Activated naive CD8-positive, alpha-beta T cell treated with anti-CD3 and anti-CD28 coated beads, Interleukin-2, amount 10 ng/mL, durations not matched to agents 7 days and 5 days (primary cell): Measurements from ENCODE around the gene TAP1. TPM values are rescaled to one million over a fixed set of nuclear protein-coding genes. Genes with fewer than 3 reads are reported as not detected.
A peak's percentile ranks its signal among the peaks of the same experiment; 100 is the strongest.
"Not testable (repeated sequence)": the region's sequence is repeated elsewhere in the genome, so short reads cannot be mapped to it uniquely, and the experiment has no call there.

Experiments used
- ATAC-seq: fragments of 150-1000 bp; cut with Tn5 transposase; one replicate; pipeline ENCODE4 v1.10.0; 2021; ENCODE audit warnings: low read depth, moderate library complexity
- POLR2A ChIA-PET: fragments of 350-600 bp; sonication (Branson Sonifier 250); formaldehyde crosslinking; loops from one replicate; lab custom pipeline; 2021; ENCODE audit warnings: antibody characterized with exemption; lab: Charles Lee
- DNase-seq: peaks from one replicate; pipeline ENCODE4 v3.0.0; 2021
- H3K27ac Mint-ChIP-seq: one replicate; pipeline ENCODE4 v1.8.0; 2022; ENCODE audit warnings: mild to moderate bottlenecking, mixed read lengths
- H3K27me3 Mint-ChIP-seq: one replicate; pipeline ENCODE4 v1.8.0; 2022; ENCODE audit warnings: mild to moderate bottlenecking, moderate library complexity, mixed read lengths
- H3K36me3 Mint-ChIP-seq: one replicate; pipeline ENCODE4 v1.8.0; 2021; ENCODE audit warnings: mild to moderate bottlenecking, mixed read lengths
- H3K4me1 Mint-ChIP-seq: one replicate; pipeline ENCODE4 v1.8.0; 2021; ENCODE audit warnings: mixed read lengths
- H3K4me3 Mint-ChIP-seq: one replicate; pipeline ENCODE4 v1.8.0; 2022; ENCODE audit warnings: mild to moderate bottlenecking, moderate library complexity, mixed read lengths
- H3K9me3 Mint-ChIP-seq: one replicate; pipeline ENCODE4 v1.8.0; 2021; ENCODE audit warnings: mixed read lengths
- total RNA-seq, 2 experiments: library from RNA; stranded (reverse); gene quantifications; one replicate each; pipeline ENCODE4 v1.2.3, GENCODE V29; 2021

The TAP1 gene
- total RNA-seq, 2 experiments from 2014 or later, result 315 to 323 TPM

DNA sequence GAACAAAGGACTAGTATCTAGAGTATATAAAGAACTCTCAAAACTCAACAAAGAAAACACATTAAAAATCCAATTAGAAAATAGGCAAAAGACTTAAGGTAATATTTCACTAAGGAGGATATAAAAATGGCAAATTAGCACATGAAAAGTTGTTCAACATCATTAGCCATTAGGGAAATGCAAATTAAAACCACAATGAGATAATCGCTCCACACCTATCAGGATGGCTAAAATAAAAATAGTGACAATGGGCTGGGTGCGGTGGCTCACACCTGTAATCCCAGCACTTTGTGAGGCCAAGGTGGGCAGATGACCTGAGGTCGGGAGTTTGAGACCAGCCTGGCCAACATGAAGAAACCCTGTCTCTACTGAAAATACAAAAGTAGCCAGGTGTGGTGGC, 27.5 kb upstream of the TAP1 start:
- not testable (repeated sequence) for ATAC-seq, H3K9me3 Mint-ChIP-seq, H3K36me3 Mint-ChIP-seq, H3K27ac Mint-ChIP-seq, H3K4me1 Mint-ChIP-seq, DNase-seq, H3K4me3 Mint-ChIP-seq, H3K27me3 Mint-ChIP-seq
- POLR2A ChIA-PET, result interaction anchor here (1.5 kb wide), 1 partner anchor 90 kb away, joined by 5 read pairs; no protein-coding TSS in a partner anchor

DNA sequence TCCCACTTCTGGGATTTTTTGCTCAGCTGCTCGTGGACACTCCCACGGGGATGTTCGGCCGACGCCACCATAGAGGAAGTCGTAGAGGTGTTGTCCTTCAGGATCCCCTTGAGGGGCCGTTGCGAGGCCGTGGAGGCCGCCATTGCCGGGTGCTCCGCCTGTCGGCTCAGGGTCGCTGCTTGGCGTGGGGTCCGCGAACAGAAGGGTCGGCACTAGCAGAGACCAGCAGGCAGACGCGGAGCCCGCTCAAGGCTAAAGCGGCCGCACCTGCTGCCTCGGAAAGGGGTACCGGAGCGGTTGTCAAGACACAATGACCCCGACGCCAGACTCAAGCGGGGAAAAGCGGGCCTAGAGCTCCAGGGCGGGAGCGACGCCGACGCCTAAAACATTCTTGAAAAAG, 26.2 kb upstream of the TAP1 start:
- POLR2A ChIA-PET, result interaction anchor here (1.5 kb wide), 1 partner anchor 92 kb away, joined by 5 read pairs; no protein-coding TSS in a partner anchor
- peaks cover 3% of the 10 kb centered on the region for H3K4me1 Mint-ChIP-seq
- no peaks in the 10 kb centered on the region for H3K27me3 Mint-ChIP-seq
- no peak overlapping the region for H3K27ac Mint-ChIP-seq
- ATAC-seq, result no peak
- no peak for DNase-seq
- H3K4me3 Mint-ChIP-seq, result no peak overlapping the region
- H3K9me3 Mint-ChIP-seq, result no peaks in the 10 kb centered on the region
- H3K36me3 Mint-ChIP-seq, result peaks cover 6% of the 10 kb centered on the region

DNA sequence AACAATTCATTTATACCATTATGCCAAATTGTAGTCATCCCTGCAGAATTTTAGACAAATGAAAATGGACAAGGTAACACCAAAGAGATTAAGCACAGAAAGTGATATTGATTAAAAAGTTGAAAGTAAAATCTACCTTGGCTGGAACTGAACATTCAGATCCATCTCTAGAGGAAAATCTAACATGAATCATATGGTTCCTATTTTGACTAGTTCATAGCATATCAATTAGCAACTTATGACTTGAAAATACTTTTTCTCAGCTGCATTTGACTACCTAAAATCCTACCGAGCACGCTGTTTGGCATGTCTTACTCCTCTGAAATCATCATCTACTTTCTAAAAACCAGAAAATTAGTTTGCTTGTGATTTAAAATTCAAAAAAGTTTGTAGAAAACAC, 23.1 kb upstream of the TAP1 start:
- ATAC-seq, result no peak
- POLR2A ChIA-PET, result no interaction called here
- no peak for DNase-seq

DNA sequence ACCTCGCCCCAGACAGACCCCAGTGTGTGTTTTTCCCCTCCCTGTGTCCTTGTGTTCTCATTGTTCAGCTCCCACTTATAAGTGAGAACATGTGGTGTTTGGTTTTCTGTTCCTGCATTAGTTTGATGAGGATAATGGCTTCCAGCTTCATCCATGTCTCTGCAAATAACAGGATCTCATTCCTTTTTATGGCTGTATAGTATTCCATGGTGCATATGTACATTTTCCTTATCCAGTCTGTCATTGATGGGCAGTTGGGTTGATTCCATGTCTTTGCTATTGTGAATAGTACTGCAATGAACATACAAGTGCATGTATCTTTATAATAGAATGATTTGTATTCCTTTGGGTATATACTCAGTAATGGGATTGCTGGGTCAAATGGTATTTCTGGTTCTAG, 20.4 kb upstream of the TAP1 start:
- POLR2A ChIA-PET, H3K9me3 Mint-ChIP-seq, H3K27me3 Mint-ChIP-seq, H3K27ac Mint-ChIP-seq, H3K4me1 Mint-ChIP-seq, DNase-seq, H3K36me3 Mint-ChIP-seq, ATAC-seq, H3K4me3 Mint-ChIP-seq: not testable (repeated sequence)

More for the DNA sequence above, 23.1 kb upstream of the TAP1 start:
- peaks cover 1% of the 10 kb centered on the region for H3K4me1 Mint-ChIP-seq
- no peak overlapping the region for H3K27ac Mint-ChIP-seq
- H3K9me3 Mint-ChIP-seq, result peaks cover 4% of the 10 kb centered on the region
- H3K36me3 Mint-ChIP-seq, result peaks cover 6% of the 10 kb centered on the region
- H3K4me3 Mint-ChIP-seq, result no peak overlapping the region
- H3K27me3 Mint-ChIP-seq, result peaks cover 8% of the 10 kb centered on the region

DNA sequence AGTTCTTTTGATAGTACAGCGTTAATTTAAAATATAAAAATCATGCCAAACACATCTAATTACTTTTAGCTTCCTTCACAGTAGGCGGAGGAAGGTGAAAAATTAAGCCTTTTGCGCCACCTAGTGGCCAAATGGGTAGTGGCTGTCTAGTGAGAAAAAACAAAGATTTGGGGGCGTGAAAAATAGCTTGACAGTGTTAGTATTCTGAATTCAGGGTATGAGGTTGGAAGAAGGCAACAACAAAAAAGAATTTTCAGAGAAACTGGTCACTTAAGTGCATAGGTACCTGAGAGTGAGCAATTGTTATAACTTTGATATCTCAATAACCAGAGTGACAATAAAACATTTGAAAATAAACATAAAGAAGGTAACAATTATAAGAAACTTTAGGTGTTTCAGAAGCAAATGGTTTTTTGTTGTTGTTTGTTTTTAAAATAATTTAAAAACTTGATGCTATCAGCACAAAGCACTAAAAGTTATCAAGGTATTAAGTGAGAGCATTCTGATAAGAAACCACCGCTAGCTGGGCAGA, 14.8 kb upstream of the TAP1 start:
- POLR2A ChIA-PET, result interaction anchor here (0.9 to 4.5 kb wide), 13 partner anchors 10 to 176 kb away, joined by 3 to 136 read pairs (median 5); partner anchors contain the start of genes PSMB8, PSMB9, TAP1 and TAP2
- Mint-ChIP-seq H3K36me3 (peaks cover 15% of the 10 kb centered on the region), H3K27me3 (peaks cover 4% of the 10 kb centered on the region), H3K9me3 (no peaks in the 10 kb centered on the region), H3K4me1 (peaks cover 32% of the 10 kb centered on the region), H3K4me3 (no peak overlapping the region), H3K27ac (no peak overlapping the region)
- DNase-seq (peak; percentile 81), ATAC-seq (peak; percentile 57)

DNA sequence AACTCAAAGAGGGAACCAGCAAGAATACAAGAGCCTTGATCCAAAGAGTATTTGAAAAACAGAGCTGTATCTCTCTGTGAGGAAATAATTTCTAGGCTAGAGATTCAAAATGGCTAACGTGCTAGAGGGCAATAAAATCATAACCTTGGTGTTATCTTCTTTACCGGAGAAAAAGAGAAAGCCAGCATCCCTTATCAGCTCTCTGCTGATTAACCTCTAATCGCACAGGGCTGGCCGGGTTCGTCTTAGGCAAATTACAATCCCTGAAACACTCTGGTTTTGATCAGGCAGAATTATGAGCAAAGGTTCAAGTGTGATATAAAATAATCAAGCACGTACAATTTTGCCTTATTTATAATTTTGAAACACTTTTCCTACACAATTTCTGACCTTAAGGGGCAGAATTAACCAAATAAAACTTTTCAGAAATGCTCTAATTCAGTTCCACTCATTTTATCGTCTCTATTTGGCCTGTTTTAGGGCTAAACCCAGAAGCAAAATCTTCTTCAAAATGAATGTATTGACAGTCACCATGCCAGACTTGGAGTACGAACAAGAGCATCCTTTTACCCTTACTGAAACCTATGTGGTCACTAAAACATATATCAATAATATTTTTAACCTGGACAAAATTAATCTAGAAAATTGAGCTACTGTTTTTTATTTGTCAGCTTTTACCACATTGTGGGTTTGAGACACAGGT, 14.2 kb upstream of the TAP1 start:
- Mint-ChIP-seq H3K36me3 (peaks cover 19% of the 10 kb centered on the region), H3K4me3 (peak overlapping the region; percentile 76), H3K27me3 (peaks cover 2% of the 10 kb centered on the region), H3K27ac (peak overlapping the region; percentile 97), H3K4me1 (peaks cover 32% of the 10 kb centered on the region), H3K9me3 (no peaks in the 10 kb centered on the region)
- ATAC-seq (peak; percentile 25), DNase-seq (no peak)
- POLR2A ChIA-PET, result interaction anchor here (0.9 to 4.5 kb wide), 15 partner anchors 9 to 176 kb away, joined by 3 to 136 read pairs (median 5); partner anchors contain the start of genes PSMB8, PSMB9, TAP1 and TAP2

DNA sequence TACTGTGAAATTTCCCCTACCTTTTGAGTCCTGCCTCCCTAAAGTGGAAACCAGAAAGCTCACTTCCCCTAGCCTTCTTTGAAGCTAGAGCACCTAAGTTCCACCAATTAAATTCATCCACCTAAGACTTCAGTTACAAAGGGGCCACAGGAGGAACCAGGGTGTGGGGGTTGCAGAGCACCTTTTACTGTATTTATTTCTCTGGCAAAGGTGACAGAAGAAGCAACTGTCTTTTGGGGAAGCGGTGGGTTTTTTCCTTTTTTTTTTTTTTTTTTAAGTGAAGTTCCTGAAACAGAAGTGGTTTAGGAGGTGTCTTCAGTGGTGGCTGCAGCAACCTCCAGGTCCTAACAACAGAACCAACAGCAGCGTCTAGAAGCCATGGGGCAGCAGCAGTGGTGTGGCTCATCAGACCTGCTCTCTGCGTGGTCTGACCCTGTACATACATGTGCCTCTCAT, 13.5 kb upstream of the TAP1 start:
- H3K27ac Mint-ChIP-seq, result peak overlapping the region; percentile 97
- POLR2A ChIA-PET, result interaction anchor here (0.7 to 4.5 kb wide), 11 partner anchors 9 to 114 kb away, joined by 3 to 136 read pairs (median 17); partner anchors contain the start of genes PSMB8, PSMB9, TAP1 and TAP2
- ATAC-seq, result peak; percentile 75
- H3K4me3 Mint-ChIP-seq, result peak overlapping the region; percentile 76
- H3K36me3 Mint-ChIP-seq, result peaks cover 19% of the 10 kb centered on the region
- no peaks in the 10 kb centered on the region for H3K9me3 Mint-ChIP-seq
- H3K27me3 Mint-ChIP-seq, result peaks cover 2% of the 10 kb centered on the region
- H3K4me1 Mint-ChIP-seq, result peaks cover 32% of the 10 kb centered on the region
- peak; percentile 39 for DNase-seq

DNA sequence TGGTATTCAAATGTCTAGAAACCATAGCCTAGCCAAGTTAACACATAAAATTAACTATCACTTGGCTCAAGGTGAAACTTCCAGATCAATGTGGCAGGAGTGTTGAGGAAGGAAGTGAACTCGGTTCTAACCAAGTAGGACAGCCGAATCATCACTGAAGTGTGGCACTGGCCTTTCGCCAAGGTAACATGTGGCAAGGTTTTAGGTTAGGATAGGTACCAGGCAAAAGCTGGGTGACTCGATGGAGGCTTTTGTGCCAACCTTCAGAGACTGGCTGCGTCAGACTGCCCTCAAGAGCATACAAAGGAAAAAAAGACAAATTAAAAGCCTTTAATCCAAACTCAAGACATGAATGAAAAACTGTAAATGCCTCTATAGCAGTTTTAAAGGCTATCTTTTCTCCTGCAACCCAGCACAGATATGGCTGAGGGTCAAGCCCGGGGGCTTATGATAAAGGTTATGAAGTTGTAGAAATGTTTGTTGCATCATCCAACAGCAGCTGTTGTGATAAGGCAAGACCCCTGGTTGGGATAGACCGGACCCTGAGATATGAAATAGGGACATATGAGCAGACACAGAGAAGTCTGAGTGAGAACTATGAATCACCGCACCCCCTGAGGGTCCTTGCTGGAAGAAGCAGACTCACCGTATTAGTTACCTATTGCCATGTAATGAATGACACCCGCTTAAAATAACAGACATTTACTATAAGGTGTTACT, 12.4 kb upstream of the TAP1 start:
- Mint-ChIP-seq H3K27me3 (no peaks in the 10 kb centered on the region), H3K4me1 (peaks cover 34% of the 10 kb centered on the region), H3K27ac (peak overlapping the region; percentile 97), H3K36me3 (peaks cover 21% of the 10 kb centered on the region), H3K4me3 (no peak overlapping the region), H3K9me3 (no peaks in the 10 kb centered on the region)
- POLR2A ChIA-PET, result interaction anchor here (2.3 to 4.5 kb wide), 3 partner anchors 11 to 26 kb away, joined by 9 to 136 read pairs (median 65); partner anchors contain the start of genes PSMB9, TAP1 and TAP2
- DNase-seq (no peak), ATAC-seq (no peak)

DNA sequence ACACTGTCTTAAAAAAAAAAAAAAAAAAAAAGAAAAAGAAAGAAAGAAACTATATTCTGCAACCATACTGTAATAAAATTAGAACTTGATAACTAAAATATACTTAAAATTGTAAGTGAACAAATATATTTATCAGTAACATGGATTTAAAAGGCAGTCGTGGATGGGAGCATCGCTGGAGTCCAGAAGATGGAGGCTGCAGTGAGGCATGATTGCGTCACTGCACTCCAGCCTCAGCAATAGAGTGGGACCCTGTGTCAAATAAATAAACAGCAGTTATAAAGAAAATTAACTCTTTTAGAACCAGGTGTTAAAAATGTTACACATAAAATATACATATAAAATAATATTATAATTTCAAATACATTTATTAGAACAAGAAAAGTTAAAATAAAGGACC, 9.2 kb upstream of the TAP1 start:
- Mint-ChIP-seq H3K27me3 (no peaks in the 10 kb centered on the region), H3K4me3 (no peak overlapping the region), H3K36me3 (peaks cover 46% of the 10 kb centered on the region), H3K9me3 (no peaks in the 10 kb centered on the region), H3K4me1 (peaks cover 52% of the 10 kb centered on the region), H3K27ac (no peak overlapping the region)
- POLR2A ChIA-PET, result interaction anchor here (0.6 to 2.6 kb wide), 4 partner anchors 8 to 109 kb away, joined by 4 to 28 read pairs (median 8); partner anchors contain the start of genes PSMB9, TAP1 and TAP2
- ATAC-seq, result no peak
- no peak for DNase-seq

DNA sequence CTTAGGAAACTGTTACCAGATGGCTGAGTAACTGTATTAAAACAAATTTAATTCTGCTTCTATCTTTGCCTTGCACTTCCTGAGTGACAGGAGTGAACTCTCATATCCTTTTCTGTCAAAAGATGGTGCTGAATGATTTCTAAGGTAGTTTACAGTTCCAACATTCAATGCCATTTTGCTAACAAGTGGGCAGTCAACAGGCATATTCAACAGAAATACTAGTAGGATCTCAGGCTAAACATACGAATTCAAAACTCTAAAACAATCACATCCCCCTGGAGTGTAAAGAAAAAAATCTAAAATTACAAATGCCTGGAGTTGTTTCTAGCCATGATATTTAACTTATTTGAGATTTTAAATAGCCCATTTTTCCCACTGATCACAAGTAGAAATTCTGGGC, 7.2 kb upstream of the TAP1 start:
- no peak for ATAC-seq
- Mint-ChIP-seq H3K27me3 (no peaks in the 10 kb centered on the region), H3K9me3 (no peaks in the 10 kb centered on the region), H3K27ac (peak overlapping the region; percentile 68), H3K36me3 (peaks cover 61% of the 10 kb centered on the region), H3K4me3 (no peak overlapping the region), H3K4me1 (peaks cover 50% of the 10 kb centered on the region)
- POLR2A ChIA-PET, result no interaction called here
- no peak for DNase-seq

DNA sequence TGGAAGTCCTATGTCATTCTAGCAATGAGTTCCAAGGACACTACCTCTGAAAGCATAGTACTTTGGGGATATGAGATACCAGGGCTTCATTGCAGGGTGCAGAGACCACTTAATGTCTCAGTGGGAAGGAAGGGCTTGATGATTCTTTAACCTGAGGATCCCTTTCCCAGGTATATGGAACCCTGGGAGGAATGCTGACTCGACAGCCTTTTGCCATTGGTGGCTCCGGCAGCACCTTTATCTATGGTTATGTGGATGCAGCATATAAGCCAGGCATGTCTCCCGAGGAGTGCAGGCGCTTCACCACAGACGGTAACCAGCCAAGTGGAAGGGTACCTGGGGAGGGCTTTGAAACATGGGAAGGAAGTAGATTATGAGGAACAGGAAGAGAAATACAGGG, 4.7 kb upstream of the TAP1 start:
- H3K9me3 Mint-ChIP-seq, result no peaks in the 10 kb centered on the region
- ATAC-seq, result no peak
- peak overlapping the region; percentile 71 for H3K27ac Mint-ChIP-seq
- H3K4me3 Mint-ChIP-seq, result peak overlapping the region; percentile 35
- no peaks in the 10 kb centered on the region for H3K27me3 Mint-ChIP-seq
- DNase-seq, result no peak
- peaks cover 52% of the 10 kb centered on the region for H3K36me3 Mint-ChIP-seq
- H3K4me1 Mint-ChIP-seq, result peaks cover 44% of the 10 kb centered on the region
- POLR2A ChIA-PET, result interaction anchor here (3.2 to 7.3 kb wide), 3 partner anchors 10 to 113 kb away, joined by 20 to 773 read pairs (median 166); partner anchors contain the start of genes BRD2, PSMB8 and TAP2

DNA sequence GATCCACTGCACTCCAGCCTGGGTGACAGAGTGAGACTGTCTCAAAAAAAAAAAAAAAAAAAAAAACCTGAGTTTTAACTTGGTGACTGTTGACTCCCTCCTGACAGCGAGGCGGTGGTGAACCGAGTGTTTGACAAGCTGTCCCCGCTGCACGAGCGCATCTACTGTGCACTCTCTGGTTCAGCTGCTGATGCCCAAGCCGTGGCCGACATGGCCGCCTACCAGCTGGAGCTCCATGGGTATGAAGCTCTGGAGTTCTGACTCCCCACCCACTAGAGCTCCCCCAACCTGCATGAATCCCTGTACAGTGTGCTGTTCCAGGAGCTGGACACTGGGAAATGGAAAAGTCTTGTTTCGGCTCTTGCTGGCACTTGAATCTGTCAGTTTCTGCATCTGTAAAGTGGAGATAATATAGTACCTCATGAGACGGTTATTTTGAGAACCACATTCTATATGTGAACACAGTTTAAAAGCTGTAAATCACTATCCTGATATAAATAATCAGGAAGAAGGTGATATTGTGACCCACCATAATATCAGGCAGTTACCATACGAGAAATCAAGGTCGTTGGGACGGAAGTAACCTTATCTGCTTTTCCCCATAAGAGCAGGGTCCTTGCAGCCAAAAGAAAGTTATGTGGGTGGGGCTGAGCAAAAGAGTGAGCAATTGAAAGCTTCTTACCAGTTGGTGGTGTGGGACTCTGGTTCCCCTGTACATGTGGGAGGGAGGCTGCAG, 3.8 kb upstream of the TAP1 start:
- DNase-seq (no peak), ATAC-seq (no peak)
- Mint-ChIP-seq H3K36me3 (peaks cover 56% of the 10 kb centered on the region), H3K4me3 (peak overlapping the region; percentile 98), H3K9me3 (no peaks in the 10 kb centered on the region), H3K27me3 (no peaks in the 10 kb centered on the region), H3K4me1 (peaks cover 44% of the 10 kb centered on the region), H3K27ac (peak overlapping the region; percentile 71)
- POLR2A ChIA-PET, result interaction anchor here (3.2 to 7.3 kb wide), 3 partner anchors 10 to 113 kb away, joined by 20 to 773 read pairs (median 166); partner anchors contain the start of genes BRD2, PSMB8 and TAP2
